Motor neuron (in vitro differentiated cells): ENCODE results near the gene MYH14. TPM values are rescaled to one million over a fixed set of nuclear protein-coding genes. Genes with fewer than 3 reads are reported as not detected.
"Not testable (repeated sequence)": the region's sequence is repeated elsewhere in the genome, so short reads cannot be mapped to it uniquely, and the experiment has no call there.

ENCODE experiments used
- ATAC-seq, 8 experiments: fragments of 200-7000 bp; cut with Tn5 transposase; replicated peaks in 6 of 8; 2 replicates each; pipeline ENCODE4 v1.8.0; 2021; ENCODE audit warnings: mild to moderate bottlenecking in 8 of 8, moderate library complexity in 8 of 8
- H3K27ac ChIP-seq, 2 donors: fragments of 250-450 bp; sonication (Bioruptor Pico); 2 replicates each; pipeline ENCODE4 v1.9.0; 2021; ENCODE audit warnings: antibody characterized with exemption in 2 of 2, mild to moderate bottlenecking in 2 of 2, moderate library complexity in 1 of 2
- H3K4me1 ChIP-seq, 2 donors: fragments of 250-450 bp; sonication (Bioruptor Pico); replicated peaks in 1 of 2; 2 replicates each; pipeline ENCODE4 v1.6.1; 2021; ENCODE audit warnings: antibody characterized with exemption in 2 of 2, mild to moderate bottlenecking in 2 of 2, moderate library complexity in 1 of 2
- H3K4me3 ChIP-seq, 5 donors: fragments of 250-450 bp; sonication (Bioruptor Pico); 2 replicates each; pipeline ENCODE4 v1.9.0; 2021; ENCODE audit warnings: antibody characterized with exemption in 5 of 5, mild to moderate bottlenecking in 5 of 5, moderate library complexity in 4 of 5
- WGBS, 10 experiments: fragments of 450-650 bp; shearing (Covaris generic); methylation state at CpG; one replicate each; pipeline ENCODE4 v1.0.0; 2022; 5-methylcytosine and 5-hydroxymethylcytosine counted together
- in situ Hi-C, 9 experiments: fragments of 400-800 bp; cut with MboI; loops; one replicate each; pipeline ENCODE4 v1.15.0; 2021; ENCODE audit warnings: low sequenced_read_pairs in 9 of 9, low pct_unique_long_range_greater_than_20kb in 2 of 9; ENCODE audit not compliant: unreplicated experiment in 9 of 9
- total RNA-seq, 8 experiments: library from RNA; unstranded; fragments of 300-600 nt; gene quantifications; 2 replicates each; pipeline versions ENCODE4 v1.2.3 to v1.2.4, GENCODE V29; 2022

MYH14 gene
- total RNA-seq, 8 experiments from 2014 or later, result 0.18 to 2.2 (median 0.54) TPM

- peak in 2 of 8 experiments; percentile 65 to 76 for ATAC-seq
- Histone ChIP-seq H3K4me1 (peaks cover 0 to 7% of the 10 kb centered on the region in 2 donors), H3K4me3 (no peak overlapping the region), H3K27ac (no peak overlapping the region)
- WGBS, 10 experiments, result 0 to 79% (median 52%) methylated on average over 1 to 11 of the region's 25 CpGs; no CpG with 5 or more reads in 4 of the 10 experiments
- in situ Hi-C loops, result no loop called here
Observed at GRCh38 chr19:50214699-50215543, 11.5 kb downstream of the MYH14 start.

GRCh38 chr19:50215820-50216219 is 12.4 kb downstream of the MYH14 start:
- Histone ChIP-seq H3K4me3 (no peak overlapping the region), H3K4me1 (peaks cover 0 to 7% of the 10 kb centered on the region in 2 donors), H3K27ac (no peak overlapping the region)
- in situ Hi-C loops, result no loop called here
- ATAC-seq, result no peak
- 0 to 88% (median 65%) methylated on average over 1 to 3 of the region's 3 CpGs; no CpG with 5 or more reads in 3 of the 10 experiments for WGBS, 10 experiments

- 27 to 100% (median 60%) methylated on average over 1 to 7 of the region's 7 CpGs; no CpG with 5 or more reads in 3 of the 10 experiments for WGBS, 10 experiments
- Histone ChIP-seq H3K27ac (no peak overlapping the region), H3K4me1 (no peaks in the 10 kb centered on the region), H3K4me3 (no peak overlapping the region)
- no peak for ATAC-seq
- in situ Hi-C loops, result no loop called here
Observed at GRCh38 chr19:50221087-50221486, 17.7 kb downstream of the MYH14 start.

GRCh38 chr19:50222691-50223438 is 19.4 kb downstream of the MYH14 start:
- no peak overlapping the region for H3K4me3 ChIP-seq
- 13 to 82% (median 43%) methylated on average over 1 to 9 of the region's 19 CpGs; no CpG with 5 or more reads in 2 of the 10 experiments for WGBS, 10 experiments
- no peak overlapping the region for H3K27ac ChIP-seq
- H3K4me1 ChIP-seq, result no peaks in the 10 kb centered on the region
- in situ Hi-C loops, result no loop called here
- ATAC-seq, result no peak

- ATAC-seq, result no peak
- Histone ChIP-seq H3K4me3 (no peak overlapping the region), H3K27ac (no peak overlapping the region), H3K4me1 (no peaks in the 10 kb centered on the region)
- in situ Hi-C loops, result no loop called here
- WGBS, 10 experiments, result 39 to 80% (median 67%) methylated on average over 1 to 2 of the region's 3 CpGs; no CpG with 5 or more reads in 7 of the 10 experiments
Observed at GRCh38 chr19:50223439-50223716, 20.0 kb downstream of the MYH14 start.

GRCh38 chr19:50224986-50225747 is 21.7 kb downstream of the MYH14 start:
- no peaks in the 10 kb centered on the region for H3K4me1 ChIP-seq
- ATAC-seq, result no peak
- in situ Hi-C loops, result no loop called here
- no peak overlapping the region for H3K27ac ChIP-seq
- no peak overlapping the region for H3K4me3 ChIP-seq
- WGBS, 10 experiments, result 0 to 89% (median 33%) methylated on average over 1 to 4 of the region's 8 CpGs; no CpG with 5 or more reads in 2 of the 10 experiments

GRCh38 chr19:50226536-50226935 is 23.1 kb downstream of the MYH14 start:
- no peak overlapping the region for H3K4me3 ChIP-seq
- no peak overlapping the region for H3K27ac ChIP-seq
- no peak for ATAC-seq
- in situ Hi-C loops, result no loop called here
- WGBS, 10 experiments, result 100% methylated on average over 1 of the region's 7 CpGs; no CpG with 5 or more reads in 9 of the 10 experiments
- no peaks in the 10 kb centered on the region for H3K4me1 ChIP-seq

- H3K27ac ChIP-seq, ATAC-seq, H3K4me1 ChIP-seq, in situ Hi-C loops, H3K4me3 ChIP-seq: not testable (repeated sequence)
- WGBS, 10 experiments, result 20 to 100% (median 79%) methylated on average over 1 to 5 of the region's 7 CpGs; no CpG with 5 or more reads in 2 of the 10 experiments
Observed at GRCh38 chr19:50228153-50228552, 24.7 kb downstream of the MYH14 start.

- WGBS, 10 experiments, result 17 to 85% (median 59%) methylated on average over 2 to 17 of the region's 56 CpGs; no CpG with 5 or more reads in 3 of the 10 experiments
- in situ Hi-C loops, result no loop called here
- H3K27ac ChIP-seq, result no peak overlapping the region
- ATAC-seq, result no peak
- peaks cover 0 to 5% of the 10 kb centered on the region in 2 donors for H3K4me1 ChIP-seq
- H3K4me3 ChIP-seq, result no peak overlapping the region
Observed at GRCh38 chr19:50230379-50231351, 27.2 kb downstream of the MYH14 start.

- in situ Hi-C loops, H3K4me3 ChIP-seq, H3K27ac ChIP-seq, H3K4me1 ChIP-seq, ATAC-seq: not testable (repeated sequence)
- 29% methylated on average over 1 of the region's 3 CpGs; no CpG with 5 or more reads in 9 of the 10 experiments for WGBS, 10 experiments
Observed at GRCh38 chr19:50231417-50231816, 28.0 kb downstream of the MYH14 start.

- Histone ChIP-seq H3K4me3 (no peak overlapping the region), H3K4me1 (peaks cover 0 to 5% of the 10 kb centered on the region in 2 donors), H3K27ac (no peak overlapping the region)
- ATAC-seq, result no peak
- 33 to 64% methylated on average over 3 to 10 of the region's 16 CpGs; no CpG with 5 or more reads in 8 of the 10 experiments for WGBS, 10 experiments
- in situ Hi-C loops, result no loop called here
Observed at GRCh38 chr19:50231821-50232220, 28.4 kb downstream of the MYH14 start.

- in situ Hi-C loops, result no loop called here
- peaks cover 0 to 5% of the 10 kb centered on the region in 2 donors for H3K4me1 ChIP-seq
- H3K4me3 ChIP-seq, result no peak overlapping the region
- H3K27ac ChIP-seq, result no peak overlapping the region
- no peak for ATAC-seq
- WGBS, 10 experiments, result no CpG with 5 or more reads among the region's 3 CpGs
Observed at GRCh38 chr19:50232600-50232999, 29.2 kb downstream of the MYH14 start.
